ENCODE results near the gene MYO10. TPM values are rescaled to one million over a fixed set of nuclear protein-coding genes. Genes with fewer than 3 reads are reported as not detected.

MYO10 gene
- polyA plus RNA-seq, 3 donors, result 0.23 to 1.1 (median 0.35) TPM

DNA sequence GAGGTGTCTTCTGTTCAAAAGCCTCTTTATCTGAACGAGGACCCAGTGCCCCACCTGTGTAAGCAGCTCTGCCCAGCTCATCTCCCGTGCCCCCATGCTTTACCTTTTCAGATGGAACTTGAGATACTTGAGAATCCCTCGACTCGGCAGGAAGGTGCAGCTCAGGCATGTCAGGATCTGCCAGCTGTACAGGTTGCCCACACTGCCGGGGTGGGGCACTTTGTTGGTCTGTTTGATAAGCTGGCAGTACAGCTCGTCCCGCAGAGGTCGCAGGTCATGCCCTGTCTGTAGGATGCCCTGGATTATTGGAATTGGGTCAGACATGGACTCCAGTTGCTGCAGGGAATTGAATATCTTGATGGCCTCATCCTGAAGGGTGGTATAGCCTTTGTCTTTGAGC lies 261.3 kb downstream of the MYO10 start:
- Histone ChIP-seq H2AFZ (ENCODE audit: insufficient read depth, low read depth, low read length, poor library complexity, severe bottlenecking) (no peak overlapping the region), H3K4me3 (replicated peaks in 1 of 3; ENCODE audit: low read depth in 2 of 3, low read length in 3 of 3) (no peak overlapping the region), H3K36me3 (replicated peaks in 1 of 2; ENCODE audit: control insufficient read depth in 1 of 2, insufficient read depth in 2 of 2, low read length in 2 of 2) (no peaks in the 10 kb centered on the region), H3K27ac (ENCODE audit: low read depth in 1 of 2, low read length in 2 of 2) (no peak overlapping the region), H3K79me2 (ENCODE audit: insufficient read depth, low read length) (no peaks in the 10 kb centered on the region), H3K9me3 (replicated peaks in 1 of 2; ENCODE audit: control insufficient read depth in 1 of 2, insufficient read depth in 1 of 2, low read length in 2 of 2) (no peaks in the 10 kb centered on the region), H3K4me1 (ENCODE audit: control insufficient read depth in 1 of 2, insufficient read depth in 2 of 2, low read length in 2 of 2) (no peaks in the 10 kb centered on the region), H3K4me2 (replicated peaks; ENCODE audit: extremely low read depth, low read length, poor library complexity, severe bottlenecking) (no peak overlapping the region), H3K9ac (ENCODE audit: insufficient read depth, low read length, poor library complexity, severe bottlenecking) (no peak overlapping the region), H4K20me1 (ENCODE audit: insufficient read depth, low read length) (no peaks in the 10 kb centered on the region), H3K27me3 (ENCODE audit: control insufficient read depth in 2 of 2, insufficient read depth in 2 of 2, low read length in 2 of 2) (no peaks in the 10 kb centered on the region)
- no peak overlapping the region for H3K4me3 Mint-ChIP-seq
- peaks cover 0 to 28% of the 10 kb centered on the region in 2 donors for H3K36me3 Mint-ChIP-seq
- H3K9me3 Mint-ChIP-seq, result no peaks in the 10 kb centered on the region
- no peaks in the 10 kb centered on the region for H3K4me1 Mint-ChIP-seq
- no peak for DNase-seq
- peaks cover 0 to 2% (median 0%) of the 10 kb centered on the region in 3 donors for H3K27me3 Mint-ChIP-seq (ENCODE audit: low read depth in 3 of 3)
- no peak overlapping the region for H3K27ac Mint-ChIP-seq
- TF ChIP-seq, protein P1, sequence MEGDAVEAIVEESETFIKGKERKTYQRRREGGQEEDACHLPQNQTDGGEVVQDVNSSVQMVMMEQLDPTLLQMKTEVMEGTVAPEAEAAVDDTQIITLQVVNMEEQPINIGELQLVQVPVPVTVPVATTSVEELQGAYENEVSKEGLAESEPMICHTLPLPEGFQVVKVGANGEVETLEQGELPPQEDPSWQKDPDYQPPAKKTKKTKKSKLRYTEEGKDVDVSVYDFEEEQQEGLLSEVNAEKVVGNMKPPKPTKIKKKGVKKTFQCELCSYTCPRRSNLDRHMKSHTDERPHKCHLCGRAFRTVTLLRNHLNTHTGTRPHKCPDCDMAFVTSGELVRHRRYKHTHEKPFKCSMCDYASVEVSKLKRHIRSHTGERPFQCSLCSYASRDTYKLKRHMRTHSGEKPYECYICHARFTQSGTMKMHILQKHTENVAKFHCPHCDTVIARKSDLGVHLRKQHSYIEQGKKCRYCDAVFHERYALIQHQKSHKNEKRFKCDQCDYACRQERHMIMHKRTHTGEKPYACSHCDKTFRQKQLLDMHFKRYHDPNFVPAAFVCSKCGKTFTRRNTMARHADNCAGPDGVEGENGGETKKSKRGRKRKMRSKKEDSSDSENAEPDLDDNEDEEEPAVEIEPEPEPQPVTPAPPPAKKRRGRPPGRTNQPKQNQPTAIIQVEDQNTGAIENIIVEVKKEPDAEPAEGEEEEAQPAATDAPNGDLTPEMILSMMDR (IDR thresholded peaks at IDR 0.05), result no peak
- intact Hi-C loops (cut with micrococcal nuclease), result no loop called here
- WGBS (ENCODE audit: insufficient coverage), result 97% methylated on average over 8 of the region's 8 CpGs

DNA sequence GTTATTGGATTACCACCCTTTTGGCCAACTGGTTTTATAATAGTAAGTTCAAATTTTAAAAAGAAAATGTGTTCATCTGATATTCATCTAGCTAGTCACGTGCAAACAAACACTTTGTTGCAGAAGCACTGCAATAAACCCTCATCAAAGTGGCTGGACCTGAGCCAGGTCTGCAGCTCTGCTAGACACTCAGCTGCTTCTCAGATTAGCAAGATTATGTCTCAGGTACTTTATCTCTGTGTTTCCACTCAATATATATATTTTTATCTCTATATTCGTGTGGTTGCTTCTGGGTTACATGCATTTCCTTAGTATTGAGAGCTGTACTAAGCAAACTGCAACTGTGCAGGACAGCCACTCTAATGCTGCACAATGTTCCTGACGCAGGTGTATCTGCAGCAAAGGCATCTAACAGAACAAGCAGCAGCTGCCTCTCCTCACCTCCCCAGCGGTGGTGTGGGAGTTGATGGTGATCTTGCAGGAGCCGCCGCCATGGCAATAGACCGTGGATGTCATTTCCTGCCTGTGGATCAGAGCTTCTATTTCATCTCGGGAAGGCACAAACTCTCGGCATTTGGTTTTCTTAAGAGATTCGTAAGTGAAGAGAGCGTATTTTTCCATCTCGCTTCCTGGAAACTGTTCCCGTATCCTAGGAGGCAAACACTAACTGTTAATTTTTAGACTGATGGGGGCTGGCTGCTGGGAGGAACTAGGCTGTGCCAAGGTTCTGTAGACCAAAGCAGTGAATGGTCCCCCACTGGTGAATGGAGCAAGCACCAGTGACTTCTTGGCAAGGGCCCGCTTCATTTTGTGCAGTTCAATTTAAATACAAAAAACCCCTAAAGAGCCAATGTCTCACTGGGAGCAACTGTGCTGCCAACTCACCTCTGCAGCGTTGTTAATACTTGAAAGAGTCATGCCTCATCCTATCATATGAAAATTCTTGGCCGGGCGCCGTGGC lies 262.6 kb downstream of the MYO10 start:
- Histone ChIP-seq H3K9me3 (replicated peaks in 1 of 2; ENCODE audit: control insufficient read depth in 1 of 2, insufficient read depth in 1 of 2, low read length in 2 of 2) (no peaks in the 10 kb centered on the region), H3K4me1 (ENCODE audit: control insufficient read depth in 1 of 2, insufficient read depth in 2 of 2, low read length in 2 of 2) (no peaks in the 10 kb centered on the region), H3K9ac (ENCODE audit: insufficient read depth, low read length, poor library complexity, severe bottlenecking) (no peak overlapping the region), H3K79me2 (ENCODE audit: insufficient read depth, low read length) (no peaks in the 10 kb centered on the region), H2AFZ (ENCODE audit: insufficient read depth, low read depth, low read length, poor library complexity, severe bottlenecking) (no peak overlapping the region), H3K4me3 (replicated peaks in 1 of 3; ENCODE audit: low read depth in 2 of 3, low read length in 3 of 3) (no peak overlapping the region), H3K4me2 (replicated peaks; ENCODE audit: extremely low read depth, low read length, poor library complexity, severe bottlenecking) (no peak overlapping the region), H3K27ac (ENCODE audit: low read depth in 1 of 2, low read length in 2 of 2) (no peak overlapping the region), H4K20me1 (ENCODE audit: insufficient read depth, low read length) (no peaks in the 10 kb centered on the region), H3K27me3 (ENCODE audit: control insufficient read depth in 2 of 2, insufficient read depth in 2 of 2, low read length in 2 of 2) (no peaks in the 10 kb centered on the region), H3K36me3 (replicated peaks in 1 of 2; ENCODE audit: control insufficient read depth in 1 of 2, insufficient read depth in 2 of 2, low read length in 2 of 2) (no peaks in the 10 kb centered on the region)
- H3K27ac Mint-ChIP-seq, result peak overlapping the region in 1 of 7 donors; percentile 27
- no peaks in the 10 kb centered on the region for H3K9me3 Mint-ChIP-seq
- intact Hi-C loops (cut with micrococcal nuclease), result no loop called here
- no peak for DNase-seq
- no peak overlapping the region for H3K4me3 Mint-ChIP-seq
- 96% methylated on average over 8 of the region's 18 CpGs for WGBS (ENCODE audit: insufficient coverage)
- H3K27me3 Mint-ChIP-seq (ENCODE audit: low read depth in 3 of 3), result peaks cover 0 to 2% (median 0%) of the 10 kb centered on the region in 3 donors
- H3K4me1 Mint-ChIP-seq, result no peaks in the 10 kb centered on the region
- TF ChIP-seq, protein P1 (IDR thresholded peaks at IDR 0.05), result no peak
- peaks cover 0 to 28% of the 10 kb centered on the region in 2 donors for H3K36me3 Mint-ChIP-seq
